ENCODE measurements around the gene CRTC2. TPM values are rescaled to one million over a fixed set of nuclear protein-coding genes. Genes with fewer than 3 reads are reported as not detected.
A peak's percentile ranks its signal among the peaks of the same experiment; 100 is the strongest.

The CRTC2 gene
- total RNA-seq, 4 donors from 2014 or later, result 17.4 to 43.7 (median 23.4) TPM

DNA sequence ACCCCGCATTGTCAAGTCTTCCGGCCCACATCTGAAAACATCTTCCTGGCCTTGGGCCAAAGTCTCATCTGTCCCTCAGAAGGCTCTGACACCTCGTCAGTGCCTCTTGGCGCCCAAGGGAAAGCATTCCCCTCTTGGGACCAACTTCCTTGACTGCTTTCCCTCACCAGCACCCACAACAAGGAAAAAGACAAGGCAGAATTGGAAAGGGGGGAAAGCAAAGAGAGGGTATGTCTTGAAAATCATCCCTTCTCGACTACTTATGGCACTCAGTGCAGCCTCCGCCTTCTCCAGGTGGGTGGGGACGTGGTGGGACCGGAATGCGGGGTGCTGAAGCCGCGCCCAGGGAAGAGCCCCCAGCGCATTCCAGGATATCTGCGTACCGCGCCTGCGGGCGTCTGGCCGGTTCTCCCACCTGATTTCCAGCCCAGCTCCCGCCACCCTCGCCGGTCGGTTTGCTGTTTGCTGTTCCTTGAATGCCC lies 5.5 kb upstream of the CRTC2 start:
- WGBS, 2 donors, result 1% methylated on average over 22 of the region's 22 CpGs
- Histone ChIP-seq H3K27me3 (no peaks in the 10 kb centered on the region), H3K4me3 (peak overlapping the region; percentile 62 to 86 (median 64)), H3K36me3 (peaks cover 0 to 26% (median 0%) of the 10 kb centered on the region in 3 donors), H3K4me1 (peaks cover 0 to 76% (median 38%) of the 10 kb centered on the region in 4 donors), H3K27ac (peak overlapping the region; percentile 71 to 96 (median 92)), H3K9me3 (no peaks in the 10 kb centered on the region)
- no peak for DNase-seq (ENCODE audit: low spot score in 2 of 2)
- TF ChIP-seq EP300 (IDR thresholded peaks at IDR 0.05), result no peak
- TF ChIP-seq POLR2A (IDR thresholded peaks at IDR 0.05), result no peak
- TF ChIP-seq, protein P1, sequence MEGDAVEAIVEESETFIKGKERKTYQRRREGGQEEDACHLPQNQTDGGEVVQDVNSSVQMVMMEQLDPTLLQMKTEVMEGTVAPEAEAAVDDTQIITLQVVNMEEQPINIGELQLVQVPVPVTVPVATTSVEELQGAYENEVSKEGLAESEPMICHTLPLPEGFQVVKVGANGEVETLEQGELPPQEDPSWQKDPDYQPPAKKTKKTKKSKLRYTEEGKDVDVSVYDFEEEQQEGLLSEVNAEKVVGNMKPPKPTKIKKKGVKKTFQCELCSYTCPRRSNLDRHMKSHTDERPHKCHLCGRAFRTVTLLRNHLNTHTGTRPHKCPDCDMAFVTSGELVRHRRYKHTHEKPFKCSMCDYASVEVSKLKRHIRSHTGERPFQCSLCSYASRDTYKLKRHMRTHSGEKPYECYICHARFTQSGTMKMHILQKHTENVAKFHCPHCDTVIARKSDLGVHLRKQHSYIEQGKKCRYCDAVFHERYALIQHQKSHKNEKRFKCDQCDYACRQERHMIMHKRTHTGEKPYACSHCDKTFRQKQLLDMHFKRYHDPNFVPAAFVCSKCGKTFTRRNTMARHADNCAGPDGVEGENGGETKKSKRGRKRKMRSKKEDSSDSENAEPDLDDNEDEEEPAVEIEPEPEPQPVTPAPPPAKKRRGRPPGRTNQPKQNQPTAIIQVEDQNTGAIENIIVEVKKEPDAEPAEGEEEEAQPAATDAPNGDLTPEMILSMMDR (IDR thresholded peaks at IDR 0.05), result no peak

DNA sequence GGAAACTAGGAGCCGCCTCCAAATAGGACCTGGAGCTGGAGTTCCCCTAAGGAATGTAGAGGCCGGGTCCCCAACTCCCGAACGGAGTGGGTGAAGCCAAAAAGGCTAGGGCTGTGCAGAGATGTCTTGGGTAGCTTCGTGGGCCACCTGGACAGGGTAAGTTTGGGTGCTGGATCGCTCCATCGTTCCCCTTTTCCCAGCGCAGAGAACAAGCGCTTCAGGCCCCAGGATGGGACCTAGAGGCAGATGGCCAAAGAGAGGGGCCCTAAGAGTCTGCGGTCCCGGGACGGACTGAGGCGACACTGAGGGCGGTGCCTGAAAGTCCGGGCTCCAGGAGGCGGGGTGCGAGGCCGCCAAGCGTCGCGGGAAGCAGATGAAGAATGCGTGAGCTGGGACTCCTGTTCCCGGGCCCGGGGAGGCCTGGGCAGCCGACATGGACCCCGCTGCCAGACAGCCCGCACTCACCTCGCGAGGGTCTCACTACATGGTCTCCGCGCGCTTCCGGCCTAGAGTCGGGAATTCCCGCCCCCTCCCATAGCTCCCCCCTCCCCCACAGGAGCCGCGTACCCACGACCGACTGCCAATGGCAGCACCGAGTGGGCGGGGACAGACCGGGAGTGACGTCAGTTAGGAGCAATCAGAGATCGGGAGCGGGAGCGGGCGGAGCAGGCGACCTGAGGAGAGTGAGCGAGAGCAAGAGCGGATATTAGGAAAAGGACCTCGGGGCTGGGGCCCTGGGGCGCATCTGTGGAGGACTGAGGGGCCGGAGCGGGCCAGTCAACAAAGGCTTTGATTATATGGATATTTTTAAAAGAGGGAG lies 4.8 kb upstream of the CRTC2 start, which contains the start of gene SLC39A1:
SLC39A1 (minus strand) TSS at position 508 of the 820 bp plus-strand sequence. CDS start 822 bp downstream, outside the sequence.
- peaks cover 0 to 72% (median 34%) of the 10 kb centered on the region in 4 donors for H3K4me1 ChIP-seq
- WGBS, 2 donors, result 0 to 1% methylated on average over 39 to 53 of the region's 54 CpGs

DNA sequence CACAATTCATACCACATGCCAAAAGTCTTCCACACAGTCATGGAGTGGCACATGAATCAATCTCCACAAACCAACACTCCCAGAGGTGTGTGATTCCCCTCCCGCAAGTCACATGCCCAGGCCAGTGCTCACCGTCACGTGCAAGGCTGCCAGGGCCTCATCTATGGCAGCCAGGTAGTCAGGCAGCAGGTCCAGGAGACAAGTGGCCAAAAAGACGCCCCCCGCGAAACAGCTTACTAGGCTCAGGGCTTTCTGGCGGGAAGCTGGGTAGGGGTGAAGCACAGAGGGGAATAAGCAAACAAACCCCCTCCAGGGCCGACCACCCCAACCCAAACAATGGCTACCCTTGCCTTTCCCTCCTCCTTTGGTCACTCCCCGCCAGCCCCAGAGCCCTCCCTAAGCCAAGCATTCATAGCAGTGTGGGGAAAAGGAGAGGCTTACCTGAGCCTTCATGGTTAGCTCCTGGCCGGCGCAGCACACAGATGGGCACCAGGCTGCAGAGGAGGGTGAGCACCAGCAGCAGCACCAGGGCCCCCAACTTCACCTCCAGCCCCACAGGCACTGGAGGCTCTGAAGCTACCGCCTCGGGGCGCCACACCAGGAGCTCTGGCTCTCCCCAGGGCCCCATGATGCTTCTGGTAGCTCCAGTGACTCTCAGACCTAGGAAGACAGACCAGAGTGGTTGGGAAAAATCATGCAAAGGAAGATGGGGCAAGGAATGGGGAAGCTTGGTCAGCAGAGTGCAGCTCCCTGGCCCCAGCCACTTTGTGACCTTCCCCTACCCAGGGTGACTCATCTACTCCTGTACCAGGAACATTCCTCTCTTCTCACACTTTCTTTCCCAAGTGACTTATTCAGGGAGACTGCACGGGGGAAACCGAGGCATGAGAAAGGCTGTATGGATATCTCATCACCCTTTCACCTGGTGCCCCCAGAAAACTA lies 3.9 kb upstream of the CRTC2 start:
- DNase-seq (ENCODE audit: low spot score in 2 of 2), result peak in 1 of 2 donors; percentile 26
- Histone ChIP-seq H3K27me3 (no peaks in the 10 kb centered on the region), H3K27ac (peak overlapping the region; percentile 71 to 96 (median 92)), H3K4me3 (peak overlapping the region; percentile 62 to 86 (median 64)), H3K36me3 (peaks cover 0 to 26% (median 0%) of the 10 kb centered on the region in 3 donors), H3K9me3 (no peaks in the 10 kb centered on the region), H3K4me1 (peaks cover 0 to 72% (median 35%) of the 10 kb centered on the region in 4 donors)
- TF ChIP-seq, protein P1 (IDR thresholded peaks at IDR 0.05), result no peak
- TF ChIP-seq EP300 (IDR thresholded peaks at IDR 0.05), result no peak
- no peak for TF ChIP-seq POLR2A (IDR thresholded peaks at IDR 0.05)
- WGBS, 2 donors, result 42 to 48% methylated on average over 15 to 16 of the region's 16 CpGs

More for the DNA sequence above, 4.8 kb upstream of the CRTC2 start, which contains the start of gene SLC39A1:
- Histone ChIP-seq H3K9me3 (no peaks in the 10 kb centered on the region), H3K27me3 (no peaks in the 10 kb centered on the region), H3K27ac (peak within 1 kb of the TSS; percentile 71 to 96 (median 92)), H3K4me3 (peak within 1 kb of the TSS; percentile 62 to 86 (median 64)), H3K36me3 (peaks cover 0 to 26% (median 0%) of the 10 kb centered on the region in 3 donors)
- peak; percentile 67 to 89 for TF ChIP-seq EP300 (IDR thresholded peaks at IDR 0.05)
- peak; percentile 65 to 76 for TF ChIP-seq POLR2A (IDR thresholded peaks at IDR 0.05)
- TF ChIP-seq, protein P1 (IDR thresholded peaks at IDR 0.05), result peak in 1 of 5 experiments; percentile 13
- peak; percentile 100 for DNase-seq (ENCODE audit: low spot score in 2 of 2)

DNA sequence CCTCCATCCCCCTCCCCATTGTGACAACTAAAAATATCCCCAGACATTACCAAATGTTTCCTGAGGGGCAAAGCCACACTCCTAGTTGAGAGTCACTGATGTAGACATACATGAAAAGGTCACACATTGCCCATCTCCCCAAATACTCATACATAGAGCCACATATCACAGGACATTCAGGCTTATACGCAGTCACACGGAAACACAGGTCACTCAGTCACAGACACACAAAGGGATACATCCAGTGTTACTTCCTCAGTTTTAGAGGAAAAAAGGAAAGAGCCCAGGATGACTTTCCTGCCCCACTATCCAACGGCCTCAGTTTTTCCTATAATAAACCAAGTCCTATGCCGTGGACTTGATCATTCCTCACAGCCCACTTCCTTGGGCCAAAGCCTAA lies 3.0 kb upstream of the CRTC2 start:
- TF ChIP-seq EP300 (IDR thresholded peaks at IDR 0.05) (no peak), POLR2A (IDR thresholded peaks at IDR 0.05) (no peak)
- TF ChIP-seq, protein P1 (IDR thresholded peaks at IDR 0.05), result no peak
- peaks cover 0 to 26% (median 0%) of the 10 kb centered on the region in 3 donors for H3K36me3 ChIP-seq
- H3K4me3 ChIP-seq, result peak overlapping the region in 1 of 4 donors; percentile 66
- WGBS, 2 donors, result 60 to 69% methylated on average over 4 of the region's 4 CpGs
- no peaks in the 10 kb centered on the region for H3K27me3 ChIP-seq
- H3K9me3 ChIP-seq, result no peaks in the 10 kb centered on the region
- no peak for DNase-seq (ENCODE audit: low spot score in 2 of 2)
- H3K4me1 ChIP-seq, result peaks cover 0 to 76% (median 38%) of the 10 kb centered on the region in 4 donors
- peak overlapping the region in 3 of 4 donors; percentile 90 to 96 (median 94) for H3K27ac ChIP-seq
